Trophoblast cell (in vitro differentiated cells and primary cell): ENCODE measurements around the gene PMPCA.

Experiments used
- DNase-seq, 2 donors: peaks; one replicate each; pipeline ENCODE4 v3.0.0-alpha.2; 2016
- H2AFZ ChIP-seq: 2 replicates; pipeline ENCODE4 v1.6.1; 2013; ENCODE audit warnings: low read length, moderate library complexity, mild to moderate bottlenecking; ENCODE audit not compliant: insufficient read depth, poor library complexity
- H2AK5ac ChIP-seq: 2 replicates; pipeline ENCODE4 v1.6.1; 2013; ENCODE audit warnings: mild to moderate bottlenecking, low read length
- H2BK120ac ChIP-seq: 2 replicates; pipeline ENCODE4 v1.6.1; 2013; ENCODE audit warnings: low read length, mild to moderate bottlenecking, moderate library complexity; ENCODE audit not compliant: insufficient read depth, poor library complexity
- H2BK12ac ChIP-seq: 2 replicates; pipeline ENCODE4 v1.6.1; 2013; ENCODE audit warnings: mild to moderate bottlenecking, low read length, moderate library complexity
- H2BK5ac ChIP-seq: 2 replicates; pipeline ENCODE4 v1.6.1; 2013; ENCODE audit warnings: low read length, low read depth, moderate library complexity, mild to moderate bottlenecking; ENCODE audit not compliant: poor library complexity
- H3K14ac ChIP-seq: 2 replicates; pipeline ENCODE4 v1.6.1; 2013; ENCODE audit warnings: mild to moderate bottlenecking, low read length
- H3K18ac ChIP-seq: 2 replicates; pipeline ENCODE4 v1.6.1; 2013; ENCODE audit warnings: mild to moderate bottlenecking, low read length
- H3K23ac ChIP-seq: 2 replicates; pipeline ENCODE4 v1.6.1; 2013; ENCODE audit warnings: low read length
- H3K27ac ChIP-seq: 2 replicates; pipeline ENCODE4 v1.5.1; 2013; ENCODE audit warnings: low read depth, mild to moderate bottlenecking, inconsistent platforms, low read length, moderate library complexity
- H3K27me3 ChIP-seq: 2 replicates; pipeline ENCODE4 v1.6.1; 2013; ENCODE audit warnings: inconsistent platforms, mild to moderate bottlenecking, low read length, moderate library complexity; ENCODE audit not compliant: insufficient read depth
- H3K36me3 ChIP-seq, 2 experiments: 1 replicate in 1 of 2; 2 replicates in 1 of 2; pipeline ENCODE4 v1.6.1; 2013; ENCODE audit warnings: low read length in 2 of 2, mild to moderate bottlenecking in 2 of 2, moderate library complexity in 1 of 2; ENCODE audit not compliant: insufficient read depth in 2 of 2, control insufficient read depth in 1 of 2
- H3K4ac ChIP-seq: 2 replicates; pipeline ENCODE4 v1.6.1; 2013; ENCODE audit warnings: low read depth, mild to moderate bottlenecking, low read length, moderate library complexity
- H3K4me1 ChIP-seq, 2 experiments: 1 replicate in 1 of 2; 2 replicates in 1 of 2; pipeline ENCODE4 v1.6.1; 2013; ENCODE audit warnings: low read length in 2 of 2, mild to moderate bottlenecking in 2 of 2, moderate library complexity in 1 of 2; ENCODE audit not compliant: insufficient read depth in 2 of 2, control insufficient read depth in 1 of 2
- H3K4me2 ChIP-seq: 2 replicates; pipeline ENCODE4 v1.6.1; 2013; ENCODE audit warnings: inconsistent platforms, mild to moderate bottlenecking, low read length, moderate library complexity
- H3K4me3 ChIP-seq: 2 replicates; pipeline ENCODE4 v1.5.1; 2013; ENCODE audit warnings: mild to moderate bottlenecking, low read depth, low read length, inconsistent platforms
- H3K79me1 ChIP-seq: one replicate; pipeline ENCODE4 v1.6.1; 2013; ENCODE audit warnings: low read length
- H3K79me2 ChIP-seq: 2 replicates; pipeline ENCODE4 v1.6.1; 2013; ENCODE audit warnings: low read length, mild to moderate bottlenecking; ENCODE audit not compliant: control insufficient read depth, insufficient read depth, poor library complexity
- H3K9ac ChIP-seq: 2 replicates; pipeline ENCODE4 v1.6.1; 2013; ENCODE audit warnings: mild to moderate bottlenecking, low read length
- H3K9me3 ChIP-seq: 2 replicates; pipeline ENCODE4 v1.6.1; 2013; ENCODE audit warnings: low read depth, mild to moderate bottlenecking, control low read depth, inconsistent platforms, low read length; ENCODE audit not compliant: insufficient read depth
- H4K12ac ChIP-seq: 2 replicates; pipeline ENCODE4 v1.6.1; 2013; ENCODE audit warnings: low read depth, mild to moderate bottlenecking, low read length, moderate library complexity
- H4K8ac ChIP-seq: 2 replicates; pipeline ENCODE4 v1.6.1; 2013; ENCODE audit warnings: low read depth, mild to moderate bottlenecking, low read length, moderate library complexity
- H4K91ac ChIP-seq: one replicate; pipeline ENCODE4 v1.6.1; 2013; ENCODE audit warnings: low read depth, mild to moderate bottlenecking, low read length, moderate library complexity
- WGBS: extraction: QIAGEN DNeasy Blood & Tissue Kit; methylation state at CpG from one replicate; pipeline ENCODE4 v1.1.7; 2013; ENCODE audit warnings: missing lambda C conversion rate; ENCODE audit not compliant: insufficient read length, insufficient coverage; ENCODE audit errors: extremely low coverage; 5-methylcytosine and 5-hydroxymethylcytosine counted together

The PMPCA gene

GRCh38 chr9:136363106-136363948, 47.1 kb upstream of the PMPCA start, which contains the start of gene DNLZ:
TSS of gene DNLZ (minus strand) at chr9:136363744. CDS start at chr9:136363714, 30 bp downstream.
- Histone ChIP-seq H3K14ac (peak within 1 kb of the TSS; percentile 70), H3K4me1 (peaks cover 8 to 14% of the 10 kb centered on the region in 2 experiments), H2BK120ac (peak within 1 kb of the TSS; percentile 28), H3K4ac (peak within 1 kb of the TSS; percentile 20), H2BK12ac (no peak within 1 kb of the TSS), H3K9ac (peak within 1 kb of the TSS; percentile 90), H4K12ac (peak within 1 kb of the TSS; percentile 71), H3K4me3 (peak within 1 kb of the TSS; percentile 94), H2AK5ac (peak within 1 kb of the TSS; percentile 33), H4K8ac (peak within 1 kb of the TSS; percentile 85), H3K23ac (no peak within 1 kb of the TSS), H3K79me2 (peaks cover 2% of the 10 kb centered on the region), H3K36me3 (no peaks in the 10 kb centered on the region), H2AFZ (peak within 1 kb of the TSS; percentile 32), H3K27ac (peak within 1 kb of the TSS; percentile 65), H3K27me3 (no peaks in the 10 kb centered on the region), H3K4me2 (peak within 1 kb of the TSS; percentile 64), H2BK5ac (peak within 1 kb of the TSS; percentile 7), H3K79me1 (peaks cover 3% of the 10 kb centered on the region), H3K9me3 (no peaks in the 10 kb centered on the region), H3K18ac (peak within 1 kb of the TSS; percentile 42), H4K91ac (peak within 1 kb of the TSS; percentile 93)
- WGBS = no CpG with 5 or more reads among the region's 97 CpGs
- peak; percentile 91 to 93 for DNase-seq

- Histone ChIP-seq H3K27me3 (no peaks in the 10 kb centered on the region), H3K14ac (no peak overlapping the region), H3K23ac (no peak overlapping the region), H3K36me3 (no peaks in the 10 kb centered on the region), H3K79me2 (peaks cover 2% of the 10 kb centered on the region), H2BK5ac (no peak overlapping the region), H4K8ac (no peak overlapping the region), H3K4me3 (no peak overlapping the region), H3K27ac (no peak overlapping the region), H3K4ac (no peak overlapping the region), H2BK120ac (no peak overlapping the region), H4K91ac (no peak overlapping the region), H2AFZ (no peak overlapping the region), H2BK12ac (no peak overlapping the region), H3K4me2 (peak overlapping the region; percentile 50), H3K18ac (no peak overlapping the region), H3K9me3 (no peaks in the 10 kb centered on the region), H3K4me1 (peaks cover 8 to 14% of the 10 kb centered on the region in 2 experiments), H2AK5ac (no peak overlapping the region), H4K12ac (no peak overlapping the region), H3K9ac (no peak overlapping the region), H3K79me1 (peaks cover 3% of the 10 kb centered on the region)
- WGBS = no CpG with 5 or more reads among the region's 54 CpGs
- no peak for DNase-seq
Measured at GRCh38 chr9:136363949-136364748, 46.3 kb upstream of the PMPCA start.

- Histone ChIP-seq H3K79me2 (peaks cover 2% of the 10 kb centered on the region), H3K9me3 (no peaks in the 10 kb centered on the region), H4K91ac (no peak overlapping the region)
Measured at GRCh38 chr9:136364942-136365774, 45.3 kb upstream of the PMPCA start.

DNA sequence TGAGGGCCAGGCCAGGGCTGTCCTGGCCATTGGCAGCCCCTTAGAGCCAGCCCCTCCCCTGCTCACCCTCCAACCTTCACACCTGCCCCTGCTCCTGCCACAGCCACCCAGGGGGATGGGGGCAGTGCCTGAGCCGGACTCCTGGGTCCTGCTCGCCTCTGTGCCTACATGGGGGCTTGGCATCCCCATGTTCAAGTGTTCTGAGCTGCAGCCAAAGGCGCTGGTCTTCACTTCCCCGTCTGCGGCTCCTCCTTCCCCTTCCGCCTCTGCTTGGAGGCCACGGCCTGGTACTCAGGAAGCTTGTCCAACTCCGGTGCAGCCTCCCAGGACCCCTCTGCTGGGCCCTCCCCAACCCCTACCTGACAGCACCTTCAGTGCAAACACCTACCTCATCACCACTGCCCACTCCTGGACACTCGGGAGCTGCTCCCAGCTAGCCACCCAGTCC, 44.7 kb upstream of the PMPCA start:
- H3K23ac ChIP-seq = no peak overlapping the region
- no peaks in the 10 kb centered on the region for H3K27me3 ChIP-seq
- H3K27ac ChIP-seq = no peak overlapping the region
- H3K79me2 ChIP-seq = peaks cover 2% of the 10 kb centered on the region
- no peak overlapping the region for H2BK5ac ChIP-seq
- no peak overlapping the region for H4K12ac ChIP-seq
- H3K36me3 ChIP-seq = no peaks in the 10 kb centered on the region
- H3K9ac ChIP-seq = no peak overlapping the region
- H3K4ac ChIP-seq = no peak overlapping the region
- H3K18ac ChIP-seq = no peak overlapping the region
- no peak overlapping the region for H3K4me2 ChIP-seq
- DNase-seq = no peak
- no peak overlapping the region for H3K4me3 ChIP-seq
- H3K4me1 ChIP-seq = peaks cover 8 to 14% of the 10 kb centered on the region in 2 experiments
- no peak overlapping the region for H4K91ac ChIP-seq
- no peaks in the 10 kb centered on the region for H3K9me3 ChIP-seq
- H2BK120ac ChIP-seq = no peak overlapping the region
- H2AK5ac ChIP-seq = no peak overlapping the region
- H3K14ac ChIP-seq = no peak overlapping the region
- peaks cover 3% of the 10 kb centered on the region for H3K79me1 ChIP-seq
- no peak overlapping the region for H4K8ac ChIP-seq
- H2AFZ ChIP-seq = no peak overlapping the region
- H2BK12ac ChIP-seq = no peak overlapping the region
- WGBS = no CpG with 5 or more reads among the region's 9 CpGs

More at GRCh38 chr9:136364942-136365774, 45.3 kb upstream of the PMPCA start:
- H3K4me1 ChIP-seq = peaks cover 8 to 14% of the 10 kb centered on the region in 2 experiments
- no peak overlapping the region for H3K27ac ChIP-seq
- no peak overlapping the region for H2AFZ ChIP-seq
- H4K8ac ChIP-seq = no peak overlapping the region
- no peak overlapping the region for H3K18ac ChIP-seq
- no peak overlapping the region for H2BK12ac ChIP-seq
- no peak overlapping the region for H3K14ac ChIP-seq
- no peak overlapping the region for H3K4me2 ChIP-seq
- no peak overlapping the region for H2BK5ac ChIP-seq
- peaks cover 3% of the 10 kb centered on the region for H3K79me1 ChIP-seq
- WGBS = no CpG with 5 or more reads among the region's 31 CpGs
- no peak overlapping the region for H3K23ac ChIP-seq
- no peak overlapping the region for H3K9ac ChIP-seq
- H3K4ac ChIP-seq = no peak overlapping the region
- DNase-seq = no peak
- H2BK120ac ChIP-seq = no peak overlapping the region
- H3K4me3 ChIP-seq = no peak overlapping the region
- no peak overlapping the region for H2AK5ac ChIP-seq
- no peaks in the 10 kb centered on the region for H3K36me3 ChIP-seq
- no peaks in the 10 kb centered on the region for H3K27me3 ChIP-seq
- H4K12ac ChIP-seq = no peak overlapping the region
